Liver (tissue), 9 donors: ENCODE data around the gene ZDHHC24. TPM values are rescaled to one million over a fixed set of nuclear protein-coding genes. Genes with fewer than 3 reads are reported as not detected.

Experiments
- DNase-seq: peaks from one replicate; pipeline ENCODE4 v3.0.0-alpha.2; 2017; ENCODE audit warnings: low spot score
- H3K27ac ChIP-seq, 2 donors: one replicate each; pipeline ENCODE4 v1.7.0; 2013; ENCODE audit warnings: inconsistent platforms in 2 of 2, low read length in 2 of 2, control low read depth in 1 of 2, low read depth in 1 of 2, mild to moderate bottlenecking in 1 of 2
- H3K27me3 ChIP-seq, 4 donors: one replicate each; pipeline versions ENCODE4 v1.6.1 to v1.7.0; 2013; ENCODE audit warnings: low read length in 3 of 4, inconsistent platforms in 1 of 4, mild to moderate bottlenecking in 1 of 4, moderate library complexity in 1 of 4; ENCODE audit not compliant: control insufficient read depth in 4 of 4, insufficient read depth in 4 of 4
- H3K36me3 ChIP-seq, 4 donors: one replicate each; pipeline versions ENCODE4 v1.6.1 to v1.7.0; 2013; ENCODE audit warnings: low read length in 3 of 4, mild to moderate bottlenecking in 3 of 4, low read depth in 1 of 4, moderate library complexity in 1 of 4; ENCODE audit not compliant: control insufficient read depth in 4 of 4, insufficient read depth in 3 of 4
- H3K4me1 ChIP-seq, 4 donors: one replicate each; pipeline versions ENCODE4 v1.6.1 to v1.7.0; 2013; ENCODE audit warnings: low read length in 3 of 4, mild to moderate bottlenecking in 3 of 4, moderate library complexity in 1 of 4; ENCODE audit not compliant: control insufficient read depth in 4 of 4, insufficient read depth in 4 of 4
- H3K4me3 ChIP-seq, 3 donors: one replicate each; pipeline versions ENCODE4 v1.6.1 to v1.7.0; 2013; ENCODE audit warnings: low read length in 3 of 3, control low read depth in 1 of 3, low read depth in 1 of 3, mild to moderate bottlenecking in 1 of 3
- H3K9ac ChIP-seq, 2 donors: one replicate each; pipeline ENCODE4 v1.7.0; 2013; ENCODE audit warnings: low read length in 2 of 2, mild to moderate bottlenecking in 2 of 2, moderate library complexity in 2 of 2, control low read depth in 1 of 2, low read depth in 1 of 2
- H3K9me3 ChIP-seq, 4 donors: one replicate each; pipeline versions ENCODE4 v1.6.1 to v1.7.0; 2013; ENCODE audit warnings: low read length in 3 of 4; ENCODE audit not compliant: control insufficient read depth in 4 of 4
- ATF3 ChIP-seq: IDR thresholded peaks from 2 replicates; pipeline ENCODE4 v1.6.1; 2016; ENCODE audit warnings: antibody characterized with exemption
- CTCF ChIP-seq: fragments of 150-350 bp; IDR thresholded peaks from 2 replicates; pipeline ENCODE4 v1.5.1; 2017; ENCODE audit warnings: improper control_type of control experiment, low read depth, low read length; ENCODE audit not compliant: missing input control
- EGR1 ChIP-seq, 2 donors: IDR thresholded peaks; 2 replicates each; pipeline ENCODE4 v1.6.1; 2016 to 2018; ENCODE audit warnings: antibody characterized with exemption in 2 of 2, low read depth in 2 of 2
- FOXA1 ChIP-seq: IDR thresholded peaks from 2 replicates; pipeline ENCODE4 v1.6.1; 2016; ENCODE audit warnings: antibody characterized with exemption
- FOXA2 ChIP-seq: IDR thresholded peaks from 2 replicates; pipeline ENCODE4 v1.6.1; 2016; ENCODE audit warnings: antibody characterized with exemption
- GABPA ChIP-seq, 2 donors: IDR thresholded peaks in 1 of 2; conservative IDR thresholded peaks in 1 of 2; 2 replicates each; pipeline ENCODE4 v1.6.1; 2016; ENCODE audit warnings: antibody characterized with exemption in 2 of 2, mild to moderate bottlenecking in 1 of 2, moderate library complexity in 1 of 2
- HNF4A ChIP-seq, 2 donors: conservative IDR thresholded peaks; 2 replicates each; pipeline ENCODE4 v1.6.1; 2016; ENCODE audit warnings: antibody characterized with exemption in 2 of 2, mild to moderate bottlenecking in 2 of 2
- HNF4G ChIP-seq: IDR thresholded peaks from 2 replicates; pipeline ENCODE4 v1.6.1; 2016; ENCODE audit warnings: antibody characterized with exemption
- JUND ChIP-seq, 2 donors: IDR thresholded peaks; 2 replicates each; pipeline ENCODE4 v1.6.1; 2016; ENCODE audit warnings: antibody characterized with exemption in 2 of 2
- MAX ChIP-seq: IDR thresholded peaks from 2 replicates; pipeline ENCODE4 v1.6.1; 2016; ENCODE audit warnings: antibody characterized with exemption
- NR2F2 ChIP-seq: IDR thresholded peaks from 2 replicates; pipeline ENCODE4 v1.6.1; 2016; ENCODE audit warnings: antibody characterized with exemption
- RAD21 ChIP-seq, 2 donors: IDR thresholded peaks; 2 replicates each; pipeline ENCODE4 v1.6.1; 2016; ENCODE audit warnings: antibody characterized with exemption in 2 of 2, mild to moderate bottlenecking in 2 of 2
- REST ChIP-seq: IDR thresholded peaks from 2 replicates; pipeline ENCODE4 v1.6.1; 2016; ENCODE audit warnings: antibody characterized with exemption, mild to moderate bottlenecking
- RXRA ChIP-seq, 2 donors: IDR thresholded peaks; 2 replicates each; pipeline ENCODE4 v1.6.1; 2017 to 2018; ENCODE audit warnings: antibody characterized with exemption in 2 of 2, mild to moderate bottlenecking in 1 of 2
- SP1 ChIP-seq: IDR thresholded peaks from 2 replicates; pipeline ENCODE4 v1.6.1; 2018; ENCODE audit warnings: antibody characterized with exemption, mild to moderate bottlenecking
- TAF1 ChIP-seq: conservative IDR thresholded peaks from 2 replicates; pipeline ENCODE4 v1.6.1; 2016; ENCODE audit warnings: antibody characterized with exemption, mild to moderate bottlenecking
- YY1 ChIP-seq: IDR thresholded peaks from 2 replicates; pipeline ENCODE4 v1.6.1; 2016; ENCODE audit warnings: antibody characterized with exemption, mild to moderate bottlenecking
- ZBTB33 ChIP-seq: IDR thresholded peaks from 2 replicates; pipeline ENCODE4 v1.6.1; 2016; ENCODE audit warnings: antibody characterized with exemption
- WGBS: extraction: QIAGEN DNeasy Blood & Tissue Kit; methylation state at CpG from one replicate; pipeline ENCODE4 v1.1.7; 2013; 5-methylcytosine and 5-hydroxymethylcytosine counted together
- polyA plus RNA-seq, 2 donors: library from polyadenylated mRNA; stranded (reverse) in 1 of 2; unstranded in 1 of 2; fragments of 200-250 nt in 1 of 2; fragments of >200 nt in 1 of 2; fragmentation: Nextera tagmentation in 1 of 2; extraction: Ambion mirVana in 1 of 2; gene quantifications; one replicate each; pipeline versions ENCODE4 v1.2.1 to v1.2.3, GENCODE V29; 2013 to 2015
- total RNA-seq, 2 donors: library from RNA; depleted of rRNA; stranded (reverse); fragments of >200 nt; gene quantifications; one replicate each; pipeline ENCODE4 v1.2.3, GENCODE V29; 2014
- donor health status: healthy.
- donor health status: healthy.
- donor health status: healthy.
- donor health status: healthy.
- donor health status: healthy.

ZDHHC24 gene
- total and polyA plus RNA-seq, 4 donors: 4.1 to 6.4 (median 5.1) TPM

- Histone ChIP-seq H3K4me1 (peaks cover 2 to 14% (median 8%) of the 10 kb centered on the region in 4 donors), H3K27me3 (no peaks in the 10 kb centered on the region), H3K36me3 (peaks cover 0 to 8% (median 0%) of the 10 kb centered on the region in 4 donors), H3K4me3 (no peak overlapping the region), H3K9ac (no peak overlapping the region), H3K27ac (no peak overlapping the region), H3K9me3 (no peaks in the 10 kb centered on the region)
- DNase-seq: no peak
- 93% methylated on average over 5 of the region's 5 CpGs for WGBS
- TF ChIP-seq FOXA1 (no peak), MAX (no peak), ATF3 (no peak), NR2F2 (no peak), RAD21 (IDR thresholded peaks at IDR 0.05) (no peak), FOXA2 (no peak), HNF4A (conservative IDR thresholded peaks at IDR 0.05) (no peak), YY1 (no peak), SP1 (no peak), REST (no peak), RXRA (IDR thresholded peaks at IDR 0.05) (no peak), CTCF (no peak), TAF1 (no peak), ZBTB33 (no peak), GABPA (IDR thresholded peaks at IDR 0.05 in 1 of 2, conservative IDR thresholded peaks at IDR 0.05 in 1 of 2) (no peak), JUND (IDR thresholded peaks at IDR 0.05) (no peak), HNF4G (no peak), EGR1 (IDR thresholded peaks at IDR 0.05; ENCODE audit: low read depth in 2 of 2) (no peak)
Observed at GRCh38 chr11:66564984-66565383, 19.1 kb upstream of the ZDHHC24 start.
